ENCODE data around the gene UBR4. TPM values are rescaled to one million over a fixed set of nuclear protein-coding genes. Genes with fewer than 3 reads are reported as not detected.
A peak's percentile ranks its signal among the peaks of the same experiment; 100 is the strongest.

Gene UBR4
- total RNA-seq, 3 donors from 2014 or later, result 114 to 145 (median 140) TPM

DNA sequence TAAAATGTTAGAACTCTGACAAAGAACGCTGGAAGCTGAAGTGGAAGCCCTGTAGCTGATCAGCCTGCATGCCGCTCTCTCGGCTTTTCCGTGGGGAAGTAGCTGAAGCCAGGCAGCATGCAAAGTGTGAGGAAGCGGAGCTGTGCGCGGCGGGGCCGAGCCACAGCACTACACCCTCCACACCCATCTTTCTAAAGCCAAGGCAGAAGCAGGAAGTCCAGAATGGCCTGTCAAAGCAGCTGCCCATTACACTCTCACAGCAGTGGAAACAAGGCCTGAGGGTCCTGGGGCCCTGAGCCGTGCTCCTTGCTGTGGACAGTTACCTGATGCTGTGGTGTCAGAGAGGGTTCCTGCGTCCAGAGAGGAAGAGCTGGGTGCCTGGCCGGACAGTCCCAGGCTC, 69.6 kb downstream of the UBR4 start:
- Histone ChIP-seq H3K4me3 (no peak overlapping the region), H3K27ac (peak overlapping the region in 1 of 2 donors; percentile 34), H3K27me3 (no peaks in the 10 kb centered on the region), H3K4me1 (no peaks in the 10 kb centered on the region), H3K9me3 (no peaks in the 10 kb centered on the region), H3K36me3 (peaks cover 16% of the 10 kb centered on the region)
- DNase-seq (ENCODE audit: low spot score in 2 of 2), result no peak
- intact Hi-C loops (cut with DNase I; ENCODE audit: low total_unique reads), result no loop called here
- TF ChIP-seq, protein P1, sequence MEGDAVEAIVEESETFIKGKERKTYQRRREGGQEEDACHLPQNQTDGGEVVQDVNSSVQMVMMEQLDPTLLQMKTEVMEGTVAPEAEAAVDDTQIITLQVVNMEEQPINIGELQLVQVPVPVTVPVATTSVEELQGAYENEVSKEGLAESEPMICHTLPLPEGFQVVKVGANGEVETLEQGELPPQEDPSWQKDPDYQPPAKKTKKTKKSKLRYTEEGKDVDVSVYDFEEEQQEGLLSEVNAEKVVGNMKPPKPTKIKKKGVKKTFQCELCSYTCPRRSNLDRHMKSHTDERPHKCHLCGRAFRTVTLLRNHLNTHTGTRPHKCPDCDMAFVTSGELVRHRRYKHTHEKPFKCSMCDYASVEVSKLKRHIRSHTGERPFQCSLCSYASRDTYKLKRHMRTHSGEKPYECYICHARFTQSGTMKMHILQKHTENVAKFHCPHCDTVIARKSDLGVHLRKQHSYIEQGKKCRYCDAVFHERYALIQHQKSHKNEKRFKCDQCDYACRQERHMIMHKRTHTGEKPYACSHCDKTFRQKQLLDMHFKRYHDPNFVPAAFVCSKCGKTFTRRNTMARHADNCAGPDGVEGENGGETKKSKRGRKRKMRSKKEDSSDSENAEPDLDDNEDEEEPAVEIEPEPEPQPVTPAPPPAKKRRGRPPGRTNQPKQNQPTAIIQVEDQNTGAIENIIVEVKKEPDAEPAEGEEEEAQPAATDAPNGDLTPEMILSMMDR (IDR thresholded peaks at IDR 0.05), result no peak
- TF ChIP-seq POLR2A (IDR thresholded peaks at IDR 0.05) (no peak), POLR2AphosphoS5 (IDR thresholded peaks at IDR 0.05) (no peak)

DNA sequence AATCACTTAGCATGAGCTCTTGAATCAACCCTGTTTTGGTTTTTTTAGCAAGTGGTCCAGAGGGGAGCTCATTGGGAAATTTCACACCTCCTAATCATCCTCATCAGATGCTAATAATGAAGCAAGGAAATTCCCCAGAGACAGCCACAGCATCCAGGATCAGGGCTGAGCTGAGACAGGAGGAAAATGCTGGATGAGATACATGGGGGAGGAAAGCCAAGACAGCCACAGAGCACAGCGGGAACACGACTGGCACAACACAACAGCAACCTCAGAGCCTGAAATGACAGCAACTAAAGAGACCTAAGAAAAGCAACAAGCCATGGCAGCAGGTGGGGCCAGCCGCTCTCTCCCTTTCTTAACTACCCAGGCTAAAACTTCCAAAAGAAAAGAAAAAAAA, 70.4 kb downstream of the UBR4 start:
- H3K9me3 ChIP-seq, result no peaks in the 10 kb centered on the region
- no peak overlapping the region for H3K4me3 ChIP-seq
- no peaks in the 10 kb centered on the region for H3K27me3 ChIP-seq
- peaks cover 16% of the 10 kb centered on the region for H3K36me3 ChIP-seq
- TF ChIP-seq POLR2AphosphoS5 (IDR thresholded peaks at IDR 0.05) (no peak), POLR2A (IDR thresholded peaks at IDR 0.05) (no peak)
- TF ChIP-seq, protein P1 (IDR thresholded peaks at IDR 0.05), result no peak
- no peak overlapping the region for H3K27ac ChIP-seq
- intact Hi-C loops (cut with DNase I; ENCODE audit: low total_unique reads), result no loop called here
- no peaks in the 10 kb centered on the region for H3K4me1 ChIP-seq
- DNase-seq (ENCODE audit: low spot score in 2 of 2), result no peak

DNA sequence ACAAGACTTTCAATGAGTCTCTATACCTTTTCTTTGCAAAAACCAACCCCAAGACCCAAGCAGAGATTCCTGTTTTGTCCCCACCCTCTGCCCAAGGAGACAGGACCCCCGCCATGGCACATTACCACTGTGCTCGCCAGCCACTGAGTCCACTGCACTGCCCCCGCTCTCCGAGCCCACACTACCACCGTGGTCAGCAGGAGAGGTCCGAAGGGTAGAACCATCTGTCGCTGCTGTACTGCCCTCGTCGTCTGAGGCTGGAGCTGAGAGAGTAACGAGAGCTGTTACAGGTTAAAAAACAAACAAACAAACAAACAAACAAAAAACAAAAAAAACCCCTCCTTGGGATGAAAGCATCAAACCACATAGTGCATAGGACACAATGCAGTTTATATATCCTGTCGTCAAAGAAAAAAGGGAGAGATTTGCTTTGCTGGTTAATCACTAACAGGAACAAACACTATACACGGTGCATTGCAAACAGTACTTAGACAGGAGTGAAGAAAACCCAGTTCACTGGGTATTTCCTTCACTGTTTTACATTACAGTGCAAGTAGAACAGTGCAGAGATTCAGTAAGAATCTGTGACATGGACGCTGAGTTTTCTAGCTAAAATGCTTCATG, 71.0 kb downstream of the UBR4 start:
- no peaks in the 10 kb centered on the region for H3K27me3 ChIP-seq
- TF ChIP-seq POLR2A (IDR thresholded peaks at IDR 0.05) (no peak), POLR2AphosphoS5 (IDR thresholded peaks at IDR 0.05) (no peak)
- TF ChIP-seq, protein P1 (IDR thresholded peaks at IDR 0.05), result no peak
- no peaks in the 10 kb centered on the region for H3K4me1 ChIP-seq
- H3K36me3 ChIP-seq, result peaks cover 15% of the 10 kb centered on the region
- peaks cover 0 to 1% of the 10 kb centered on the region in 2 donors for H3K9me3 ChIP-seq
- no peak for DNase-seq (ENCODE audit: low spot score in 2 of 2)
- no peak overlapping the region for H3K4me3 ChIP-seq
- no peak overlapping the region for H3K27ac ChIP-seq
- intact Hi-C loops (cut with DNase I; ENCODE audit: low total_unique reads), result no loop called here

DNA sequence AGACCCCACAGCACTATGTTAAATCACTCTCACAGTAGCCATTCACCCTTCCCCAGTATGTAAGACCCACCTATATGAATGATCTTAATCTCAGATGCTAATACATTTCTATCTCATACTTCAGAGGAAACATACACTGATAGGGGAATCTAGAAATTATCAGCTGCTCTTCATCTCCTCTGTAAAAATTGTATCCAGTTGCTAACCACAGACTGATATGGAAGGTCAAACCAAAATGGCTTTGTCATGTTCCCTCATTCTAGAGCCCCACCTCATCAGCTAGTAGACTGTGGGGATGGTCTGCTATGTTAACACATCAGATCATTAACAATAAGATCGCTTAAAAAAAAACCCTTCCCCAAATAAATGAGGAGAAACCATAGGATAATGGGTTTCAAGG, 71.7 kb downstream of the UBR4 start:
- Histone ChIP-seq H3K36me3 (peaks cover 11% of the 10 kb centered on the region), H3K4me1 (no peaks in the 10 kb centered on the region)
- intact Hi-C loops (cut with DNase I; ENCODE audit: low total_unique reads), result no loop called here

DNA sequence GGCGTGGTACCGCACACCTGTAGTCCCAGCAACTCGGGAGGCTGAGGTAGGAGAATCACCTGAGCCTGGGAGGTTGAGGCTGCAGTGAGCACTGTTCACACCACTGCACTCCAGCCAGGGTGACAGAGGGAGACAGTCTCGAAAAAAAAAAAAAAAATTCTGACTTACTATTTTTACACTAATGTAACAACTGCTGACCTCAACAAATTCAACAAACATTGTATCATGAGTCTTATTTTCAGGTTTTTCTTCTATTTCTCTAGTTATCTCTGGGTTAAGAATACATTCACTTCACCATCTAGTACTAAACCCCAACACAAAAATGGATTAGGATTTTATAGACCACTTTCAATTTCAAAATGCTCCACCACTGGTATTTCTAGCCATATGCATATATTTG, 72.9 kb downstream of the UBR4 start:
- intact Hi-C loops (cut with DNase I; ENCODE audit: low total_unique reads), result no loop called here
- H3K4me3 ChIP-seq, result no peak overlapping the region

More for the DNA sequence above, 71.7 kb downstream of the UBR4 start:
- H3K27me3 ChIP-seq, result no peaks in the 10 kb centered on the region
- peaks cover 4 to 8% of the 10 kb centered on the region in 2 donors for H3K9me3 ChIP-seq
- no peak for DNase-seq (ENCODE audit: low spot score in 2 of 2)
- no peak overlapping the region for H3K27ac ChIP-seq
- TF ChIP-seq POLR2A (IDR thresholded peaks at IDR 0.05) (no peak), POLR2AphosphoS5 (IDR thresholded peaks at IDR 0.05) (no peak)
- TF ChIP-seq, protein P1 (IDR thresholded peaks at IDR 0.05), result no peak
- no peak overlapping the region for H3K4me3 ChIP-seq

More for the DNA sequence above, 72.9 kb downstream of the UBR4 start:
- H3K27ac ChIP-seq, result no peak overlapping the region
- no peaks in the 10 kb centered on the region for H3K27me3 ChIP-seq
- H3K9me3 ChIP-seq, result peaks cover 8 to 9% of the 10 kb centered on the region in 2 donors
- peaks cover 15% of the 10 kb centered on the region for H3K36me3 ChIP-seq
- no peaks in the 10 kb centered on the region for H3K4me1 ChIP-seq
- no peak for TF ChIP-seq POLR2AphosphoS5 (IDR thresholded peaks at IDR 0.05)
- no peak for TF ChIP-seq POLR2A (IDR thresholded peaks at IDR 0.05)
- TF ChIP-seq, protein P1 (IDR thresholded peaks at IDR 0.05), result no peak
- DNase-seq (ENCODE audit: low spot score in 2 of 2), result no peak
